Fibroblast of skin of abdomen (primary cell): ENCODE results near the gene PRKAR2B.
"Not testable (repeated sequence)": the region's sequence is repeated elsewhere in the genome, so short reads cannot be mapped to it uniquely, and the experiment has no call there.

ENCODE experiments used
- DNase-seq: peaks from one replicate; pipeline ENCODE4 v3.0.0-alpha.2; 2013

PRKAR2B gene

GRCh38 chr7:107027208-107027607 lies 17.3 kb upstream of the PRKAR2B start:
- no peak for DNase-seq

GRCh38 chr7:107029061-107029763 lies 15.3 kb upstream of the PRKAR2B start:
- no peak for DNase-seq

- DNase-seq = no peak
These were observed 14.7 kb upstream of the PRKAR2B start for GRCh38 chr7:107029764-107030286.

GRCh38 chr7:107032050-107032449 lies 12.5 kb upstream of the PRKAR2B start:
- no peak for DNase-seq

- DNase-seq = no peak
These were observed 11.6 kb upstream of the PRKAR2B start for GRCh38 chr7:107032720-107033438.

- DNase-seq = no peak
These were observed 10.0 kb upstream of the PRKAR2B start for GRCh38 chr7:107034553-107034952.

- peak; percentile 87 for DNase-seq
These were observed 9.1 kb upstream of the PRKAR2B start for GRCh38 chr7:107035446-107035845.

GRCh38 chr7:107036535-107036934 lies 8.0 kb upstream of the PRKAR2B start:
- no peak for DNase-seq

- DNase-seq = no peak
These were observed 6.5 kb upstream of the PRKAR2B start for GRCh38 chr7:107037717-107038603.

- no peak for DNase-seq
These were observed 5.2 kb upstream of the PRKAR2B start for GRCh38 chr7:107039199-107039900.

- DNase-seq = no peak
These were observed 3.4 kb upstream of the PRKAR2B start for GRCh38 chr7:107041097-107041496.

- not testable (repeated sequence) for DNase-seq
These were observed 2.7 kb upstream of the PRKAR2B start for GRCh38 chr7:107041764-107042163.

GRCh38 chr7:107042326-107042910 lies 2.1 kb upstream of the PRKAR2B start:
- not testable (repeated sequence) for DNase-seq

GRCh38 chr7:107043491-107043890 lies 1.0 kb upstream of the PRKAR2B start:
- DNase-seq = no peak

- no peak for DNase-seq
These were observed 571 bp upstream of the PRKAR2B start for GRCh38 chr7:107043921-107044346.

GRCh38 chr7:107045195-107045960 lies 873 bp downstream of the PRKAR2B start:
- DNase-seq = no peak

GRCh38 chr7:107045980-107046379 lies 1.5 kb downstream of the PRKAR2B start:
- DNase-seq = peak; percentile 15

- no peak for DNase-seq
These were observed 2.2 kb downstream of the PRKAR2B start for GRCh38 chr7:107046491-107047259.

- DNase-seq = peak; percentile 30
These were observed 3.6 kb downstream of the PRKAR2B start for GRCh38 chr7:107047902-107048782.
